ENCODE measurements around the gene CCDC188. TPM values are rescaled to one million over a fixed set of nuclear protein-coding genes. Genes with fewer than 3 reads are reported as not detected.

The CCDC188 gene
- total and polyA plus RNA-seq, 2 of the 8 experiments (the other 6 are each of a cell fraction or from before 2014, with no cell fraction given) = not detected

DNA sequence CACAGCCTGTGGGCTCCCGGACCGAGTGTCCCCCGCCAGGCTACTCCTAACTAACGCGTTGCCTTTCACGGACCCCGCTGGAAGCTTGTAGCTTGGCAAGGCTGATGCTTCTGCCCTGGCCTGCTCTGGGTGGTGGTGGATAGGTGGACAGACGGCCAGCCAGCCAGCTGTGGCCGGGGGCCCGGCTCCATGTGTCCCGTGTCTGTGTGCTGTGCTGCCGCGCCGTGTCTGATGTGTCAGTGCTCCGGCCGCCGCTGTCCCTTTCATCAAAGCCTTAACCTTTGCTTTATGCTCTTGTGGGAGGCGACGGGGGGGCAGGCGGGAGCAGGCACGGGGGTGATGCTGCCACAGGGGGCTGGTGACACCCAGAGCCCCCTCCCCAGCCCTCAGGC is 5.0 kb downstream of the CCDC188 start:
- no peak overlapping the region for H2BK12ac ChIP-seq (ENCODE audit: low read depth, low read length)
- no peak overlapping the region for H3K27ac ChIP-seq (ENCODE audit: low read depth, low read length)
- TF ChIP-seq PHF8 (conservative IDR thresholded peaks at IDR 0.05; ENCODE audit: low read depth, low read length) (no peak), EP300 (IDR thresholded peaks at IDR 0.05; ENCODE audit: borderline replicate concordance in 1 of 2, low read depth in 2 of 2, low read length in 2 of 2) (no peak), TAF1 (IDR thresholded peaks at IDR 0.05; ENCODE audit: low read depth, low read length) (no peak), CTBP2 (IDR thresholded peaks at IDR 0.05; ENCODE audit: borderline replicate concordance, insufficient read depth, insufficient read length, low read length) (no peak), GABPA (IDR thresholded peaks at IDR 0.05; ENCODE audit: borderline replicate concordance, insufficient read depth, low read length) (no peak), SP1 (IDR thresholded peaks at IDR 0.05; ENCODE audit: low read depth, low read length) (no peak), FOSL1 (IDR thresholded peaks at IDR 0.05; ENCODE audit: insufficient read depth, low read depth, low read length) (no peak), BACH1 (IDR thresholded peaks at IDR 0.05; ENCODE audit: low read length) (no peak)
- WGBS, 2 experiments (ENCODE audit: extremely low coverage in 1 of 2, insufficient coverage in 1 of 2, insufficient read length in 1 of 2, insufficient replicate concordance in 2 of 2, low coverage in 1 of 2, low lambda C conversion rate in 2 of 2, missing lambda C conversion rate in 1 of 2) = 89% methylated on average over 10 of the region's 21 CpGs; no CpG with 5 or more reads in 1 of the 2 experiments
- no peak overlapping the region for H3K9ac ChIP-seq (replicated peaks in 1 of 4; ENCODE audit: extremely low read depth in 1 of 4, low read depth in 3 of 4, low read length in 3 of 4)
- H4K5ac ChIP-seq (ENCODE audit: insufficient read length, low read depth, low read length) = no peak overlapping the region
- H3K4ac ChIP-seq (replicated peaks; ENCODE audit: insufficient read length, low read depth, low read length) = no peak overlapping the region
- no peaks in the 10 kb centered on the region for H3K79me2 ChIP-seq (ENCODE audit: control insufficient read depth in 1 of 2, insufficient read depth in 2 of 2, low read length in 2 of 2)
- no peak overlapping the region for H3K4me3 ChIP-seq (ENCODE audit: extremely low read depth in 1 of 4, insufficient read depth in 2 of 4, low read depth in 3 of 4, low read length in 4 of 4)
- no peak overlapping the region for H4K91ac ChIP-seq (replicated peaks; ENCODE audit: insufficient read length, low read length)
- H2BK5ac ChIP-seq (ENCODE audit: low read depth, low read length) = no peak overlapping the region
- H3K14ac ChIP-seq (ENCODE audit: insufficient read length) = no peak overlapping the region
- H3K23ac ChIP-seq (ENCODE audit: insufficient read length) = no peak overlapping the region
- peaks cover 0 to under 1% of the 10 kb centered on the region in 2 experiments for H4K20me1 ChIP-seq (replicated peaks in 1 of 2; ENCODE audit: control insufficient read depth in 1 of 2, insufficient read depth in 2 of 2, low read length in 2 of 2)
- no peak overlapping the region for H3K56ac ChIP-seq (replicated peaks; ENCODE audit: insufficient read length, low read depth, low read length)
- H3K23me2 ChIP-seq (ENCODE audit: low read depth, low read length) = no peaks in the 10 kb centered on the region
- no peaks in the 10 kb centered on the region for H3K9me3 ChIP-seq (ENCODE audit: insufficient read depth in 2 of 2, low read depth in 1 of 2, low read length in 1 of 2)
- no peaks in the 10 kb centered on the region for H3K4me1 ChIP-seq (replicated peaks in 1 of 4; ENCODE audit: control insufficient read depth in 3 of 4, insufficient read depth in 4 of 4, low read length in 3 of 4)
- H2BK120ac ChIP-seq (replicated peaks; ENCODE audit: low read depth, low read length) = no peak overlapping the region
- H4K8ac ChIP-seq (ENCODE audit: extremely low read depth, insufficient read depth, low read length) = no peak overlapping the region; the same call in 1 of the 2 replicates
- no peak overlapping the region for H2AK5ac ChIP-seq (ENCODE audit: low read depth, low read length)
- no peak overlapping the region for H3K4me2 ChIP-seq (ENCODE audit: insufficient read depth in 1 of 2, low read depth in 2 of 2, low read length in 2 of 2)
- FAIRE-seq (no peak), DNase-seq (ENCODE audit: low read depth in 1 of 2, low spot score in 2 of 2) (no peak)
- no peaks in the 10 kb centered on the region for H3K27me3 ChIP-seq (replicated peaks in 1 of 4; ENCODE audit: control insufficient read depth in 3 of 4, extremely low read depth in 1 of 4, insufficient read depth in 3 of 4, low read length in 3 of 4)
- H3K18ac ChIP-seq (ENCODE audit: extremely low read depth, low read length) = no peak overlapping the region
- H2BK15ac ChIP-seq (ENCODE audit: low read length) = no peak overlapping the region
- peaks cover 0 to 6% (median 0%) of the 10 kb centered on the region in 4 experiments; a peak in 1 of 8 replicates for H3K36me3 ChIP-seq (ENCODE audit: control insufficient read depth in 2 of 4, insufficient read depth in 4 of 4, low read length in 3 of 4)
- H3K79me1 ChIP-seq (ENCODE audit: low read depth, low read length) = no peaks in the 10 kb centered on the region
- no peak overlapping the region for H2AFZ ChIP-seq (ENCODE audit: low read length)
- H2BK20ac ChIP-seq (ENCODE audit: low read length) = no peak overlapping the region
- CTCF ChIA-PET (ENCODE audit: partially characterized antibody) = no interaction called here
- POLR2A ChIA-PET (ENCODE audit: partially characterized antibody) = interaction anchor here (2.8 kb wide), 1 partner anchor 27 kb away, joined by 14 read pairs; the partner anchor contains the start of gene TRMT2A
